Neuronal stem cell (in vitro differentiated cells): ENCODE measurements around the gene PIGT.

Experiments used
- DNase-seq: peaks from one replicate; pipeline ENCODE4 v3.0.0-alpha.2; 2013; ENCODE audit warnings: low spot score
- H2AFZ ChIP-seq: one replicate; pipeline ENCODE4 v1.6.1; 2013; ENCODE audit warnings: mild to moderate bottlenecking, low read length, inconsistent platforms
- H2AK5ac ChIP-seq: 2 replicates; pipeline ENCODE4 v1.6.1; 2013; ENCODE audit warnings: low read depth, mild to moderate bottlenecking, inconsistent platforms, low read length, moderate library complexity, mixed read lengths
- H2BK120ac ChIP-seq: 2 replicates; pipeline ENCODE4 v1.6.1; 2013; ENCODE audit warnings: low read depth, mild to moderate bottlenecking, inconsistent platforms, low read length, moderate library complexity, mixed read lengths
- H2BK12ac ChIP-seq: one replicate; pipeline ENCODE4 v1.6.1; 2013; ENCODE audit warnings: low read length, inconsistent platforms
- H2BK15ac ChIP-seq: 2 replicates; pipeline ENCODE4 v1.6.1; 2013; ENCODE audit warnings: mild to moderate bottlenecking, low read length, inconsistent platforms, mixed read lengths
- H2BK5ac ChIP-seq: one replicate; pipeline ENCODE4 v1.6.1; 2013; ENCODE audit warnings: inconsistent platforms, mild to moderate bottlenecking, low read length, moderate library complexity
- H3K14ac ChIP-seq: one replicate; pipeline ENCODE4 v1.6.1; 2013; ENCODE audit warnings: low read length, inconsistent platforms
- H3K18ac ChIP-seq: 2 replicates; pipeline ENCODE4 v1.6.1; 2013; ENCODE audit warnings: low read length, inconsistent platforms
- H3K23ac ChIP-seq: 2 replicates; pipeline ENCODE4 v1.6.1; 2013; ENCODE audit warnings: low read depth, mild to moderate bottlenecking, mixed read lengths, low read length, inconsistent platforms; ENCODE audit not compliant: poor library complexity
- H3K27ac ChIP-seq: replicated peaks from 3 replicates; pipeline ENCODE4 v1.5.1; 2013; ENCODE audit warnings: low read length, inconsistent platforms
- H3K27me3 ChIP-seq, 3 experiments: 2 replicates each; pipeline ENCODE4 v1.6.1; 2013; ENCODE audit warnings: low read length in 3 of 3, mild to moderate bottlenecking in 2 of 3, inconsistent platforms in 1 of 3, low read depth in 1 of 3, mixed read lengths in 1 of 3, moderate library complexity in 1 of 3; ENCODE audit not compliant: control insufficient read depth in 3 of 3, insufficient read depth in 3 of 3
- H3K36me3 ChIP-seq, 2 donors: replicated peaks in 1 of 2; 2 replicates each; pipeline ENCODE4 v1.6.1; 2013; ENCODE audit warnings: low read length in 2 of 2; ENCODE audit not compliant: control insufficient read depth in 2 of 2, insufficient read depth in 2 of 2
- H3K4ac ChIP-seq: 2 replicates; pipeline ENCODE4 v1.6.1; 2013; ENCODE audit warnings: inconsistent platforms, mild to moderate bottlenecking, low read length, moderate library complexity
- H3K4me1 ChIP-seq, 2 donors: 1 replicate in 1 of 2; 2 replicates in 1 of 2; pipeline ENCODE4 v1.6.1; 2013; ENCODE audit warnings: low read length in 2 of 2, low read depth in 1 of 2; ENCODE audit not compliant: control insufficient read depth in 2 of 2, insufficient read depth in 1 of 2
- H3K4me2 ChIP-seq: one replicate; pipeline ENCODE4 v1.6.1; 2013; ENCODE audit warnings: mild to moderate bottlenecking, low read length, inconsistent platforms; ENCODE audit not compliant: insufficient read depth, poor library complexity, severe bottlenecking
- H3K4me3 ChIP-seq, 2 donors: 2 replicates each; pipeline ENCODE4 v1.5.1; 2013; ENCODE audit warnings: low read length in 2 of 2, mild to moderate bottlenecking in 2 of 2, inconsistent platforms in 1 of 2, moderate library complexity in 1 of 2
- H3K79me1 ChIP-seq: one replicate; pipeline ENCODE4 v1.6.1; 2013; ENCODE audit warnings: low read depth, mild to moderate bottlenecking, inconsistent platforms, low read length, moderate library complexity
- H3K9ac ChIP-seq: one replicate; pipeline ENCODE4 v1.6.1; 2013; ENCODE audit warnings: mild to moderate bottlenecking, low read depth, low read length, inconsistent platforms; ENCODE audit not compliant: poor library complexity
- H3K9me3 ChIP-seq, 2 donors: replicated peaks in 1 of 2; 2 replicates each; pipeline versions ENCODE3 to v1.6.1; 2013; ENCODE audit warnings: low read length in 2 of 2, mild to moderate bottlenecking in 2 of 2, inconsistent platforms in 1 of 2, low read depth in 1 of 2, mixed read lengths in 1 of 2, moderate library complexity in 1 of 2; ENCODE audit not compliant: control insufficient read depth in 2 of 2, insufficient read depth in 1 of 2
- H4K8ac ChIP-seq: one replicate; pipeline ENCODE4 v1.6.1; 2013; ENCODE audit warnings: low read depth, mild to moderate bottlenecking, inconsistent platforms, low read length, moderate library complexity
- H4K91ac ChIP-seq: one replicate; pipeline ENCODE4 v1.6.1; 2013; ENCODE audit warnings: low read length, low read depth, mild to moderate bottlenecking, inconsistent platforms; ENCODE audit not compliant: poor library complexity
- WGBS, 2 donors: extraction: QIAGEN DNeasy Blood & Tissue Kit; methylation state at CpG; one replicate each; pipeline ENCODE4 v1.1.7; 2013; ENCODE audit warnings: missing lambda C conversion rate in 2 of 2, mixed read lengths in 1 of 2; ENCODE audit not compliant: insufficient read length in 2 of 2, insufficient replicate concordance in 1 of 2; ENCODE audit errors: extremely low coverage in 2 of 2; 5-methylcytosine and 5-hydroxymethylcytosine counted together

PIGT gene

GRCh38 chr20:45373353-45374100 lies 42.4 kb upstream of the PIGT start:
- H3K36me3 ChIP-seq: peaks cover 1 to 12% of the 10 kb centered on the region in 2 donors
- no peak overlapping the region for H2BK120ac ChIP-seq
- peaks cover 0 to 13% of the 10 kb centered on the region in 2 donors for H3K4me1 ChIP-seq
- H2BK5ac ChIP-seq: no peak overlapping the region
- H4K91ac ChIP-seq: no peak overlapping the region
- H4K8ac ChIP-seq: no peak overlapping the region
- peaks cover 0 to 6% (median 0%) of the 10 kb centered on the region in 3 experiments for H3K27me3 ChIP-seq
- no peaks in the 10 kb centered on the region for H3K9me3 ChIP-seq
- no peak overlapping the region for H2BK12ac ChIP-seq
- WGBS, 2 donors: no CpG with 5 or more reads among the region's 38 CpGs
- H3K79me1 ChIP-seq: no peaks in the 10 kb centered on the region
- H2AK5ac ChIP-seq: no peak overlapping the region
- peak overlapping the region; percentile 87 for H3K18ac ChIP-seq
- no peak overlapping the region for H2AFZ ChIP-seq
- H3K9ac ChIP-seq: peak overlapping the region; percentile 45
- peak; percentile 63 for DNase-seq
- no peak overlapping the region for H3K27ac ChIP-seq
- H3K23ac ChIP-seq: peak overlapping the region; percentile 80
- H3K4ac ChIP-seq: no peak overlapping the region
- no peak overlapping the region for H2BK15ac ChIP-seq
- no peak overlapping the region for H3K14ac ChIP-seq
- peak overlapping the region; percentile 76 for H3K4me2 ChIP-seq
- H3K4me3 ChIP-seq: peak overlapping the region in 1 of 2 donors; percentile 22

- H3K27me3 ChIP-seq: peaks cover 0 to 6% (median 0%) of the 10 kb centered on the region in 3 experiments
- no peak overlapping the region for H3K4me3 ChIP-seq
- H3K9me3 ChIP-seq: no peaks in the 10 kb centered on the region
- H2AFZ ChIP-seq: no peak overlapping the region
- no peak overlapping the region for H2AK5ac ChIP-seq
- H4K91ac ChIP-seq: no peak overlapping the region
- no peak overlapping the region for H2BK12ac ChIP-seq
- no peak overlapping the region for H2BK120ac ChIP-seq
- H3K14ac ChIP-seq: no peak overlapping the region
- H3K79me1 ChIP-seq: no peaks in the 10 kb centered on the region
- no peak overlapping the region for H2BK15ac ChIP-seq
- H3K18ac ChIP-seq: no peak overlapping the region
- H3K4ac ChIP-seq: no peak overlapping the region
- no CpG with 5 or more reads among the region's 9 CpGs for WGBS, 2 donors
- H2BK5ac ChIP-seq: no peak overlapping the region
- peaks cover 0 to 13% of the 10 kb centered on the region in 2 donors for H3K4me1 ChIP-seq
- DNase-seq: no peak
- no peak overlapping the region for H3K4me2 ChIP-seq
- H4K8ac ChIP-seq: no peak overlapping the region
- H3K27ac ChIP-seq: no peak overlapping the region
- no peak overlapping the region for H3K9ac ChIP-seq
- H3K36me3 ChIP-seq: peaks cover 0 to 6% of the 10 kb centered on the region in 2 donors
- no peak overlapping the region for H3K23ac ChIP-seq
Observed at GRCh38 chr20:45374101-45374467, 41.9 kb upstream of the PIGT start.

DNA sequence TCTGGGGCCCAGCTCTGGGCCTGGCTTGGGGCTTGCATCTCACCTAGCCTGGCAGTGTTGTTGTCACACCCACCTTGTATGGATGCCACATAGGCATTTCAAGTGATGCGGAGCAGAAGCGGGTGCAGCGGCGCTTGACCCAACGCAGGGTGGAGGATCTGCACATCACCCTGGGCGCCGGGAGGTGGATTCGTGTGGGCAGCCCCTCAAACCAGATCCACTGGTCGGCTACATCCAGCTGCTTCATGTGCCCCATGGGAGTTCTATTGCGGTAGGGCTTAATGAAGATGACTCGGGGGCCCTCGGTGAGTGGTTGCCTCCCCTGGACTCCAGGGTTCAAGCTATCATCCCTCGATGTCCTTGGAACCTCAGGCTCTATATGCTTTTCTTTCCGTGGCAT lies 41.0 kb upstream of the PIGT start:
- no peak overlapping the region for H3K27ac ChIP-seq
- no peak overlapping the region for H2AFZ ChIP-seq
- H3K9me3 ChIP-seq: no peaks in the 10 kb centered on the region
- H2BK5ac ChIP-seq: no peak overlapping the region
- H3K27me3 ChIP-seq: peaks cover 0 to 6% (median 0%) of the 10 kb centered on the region in 3 experiments
- H2BK12ac ChIP-seq: no peak overlapping the region
- no peak overlapping the region for H4K91ac ChIP-seq
- no peak overlapping the region for H3K4me2 ChIP-seq
- no peak overlapping the region for H3K23ac ChIP-seq
- H3K4me1 ChIP-seq: peaks cover 0 to 13% of the 10 kb centered on the region in 2 donors
- no peaks in the 10 kb centered on the region for H3K79me1 ChIP-seq
- H4K8ac ChIP-seq: no peak overlapping the region
- WGBS, 2 donors: no CpG with 5 or more reads among the region's 14 CpGs
- H3K4ac ChIP-seq: no peak overlapping the region
- H3K9ac ChIP-seq: no peak overlapping the region
- DNase-seq: no peak
- no peak overlapping the region for H2BK15ac ChIP-seq
- no peak overlapping the region for H3K14ac ChIP-seq
- no peak overlapping the region for H3K4me3 ChIP-seq
- no peak overlapping the region for H2AK5ac ChIP-seq
- peaks cover 0 to 5% of the 10 kb centered on the region in 2 donors for H3K36me3 ChIP-seq
- no peak overlapping the region for H2BK120ac ChIP-seq
- H3K18ac ChIP-seq: no peak overlapping the region

- no peak overlapping the region for H3K18ac ChIP-seq
- no peak overlapping the region for H2BK12ac ChIP-seq
- H2BK120ac ChIP-seq: no peak overlapping the region
- no peak overlapping the region for H3K27ac ChIP-seq
- no peak overlapping the region for H3K4me2 ChIP-seq
- no peak overlapping the region for H3K4ac ChIP-seq
- no peak for DNase-seq
- no peak overlapping the region for H3K4me3 ChIP-seq
- H3K79me1 ChIP-seq: no peaks in the 10 kb centered on the region
- H4K8ac ChIP-seq: no peak overlapping the region
- peaks cover 0 to 5% of the 10 kb centered on the region in 2 donors for H3K36me3 ChIP-seq
- peaks cover 0 to 13% of the 10 kb centered on the region in 2 donors for H3K4me1 ChIP-seq
- H2BK15ac ChIP-seq: no peak overlapping the region
- no peak overlapping the region for H4K91ac ChIP-seq
- WGBS, 2 donors: no CpG with 5 or more reads among the region's 11 CpGs
- no peak overlapping the region for H2AFZ ChIP-seq
- peaks cover 0 to 5% (median 0%) of the 10 kb centered on the region in 3 experiments for H3K27me3 ChIP-seq
- H3K14ac ChIP-seq: no peak overlapping the region
- H3K9me3 ChIP-seq: peaks cover 0 to 1% of the 10 kb centered on the region in 2 donors
- no peak overlapping the region for H3K23ac ChIP-seq
- H3K9ac ChIP-seq: no peak overlapping the region
- no peak overlapping the region for H2BK5ac ChIP-seq
- no peak overlapping the region for H2AK5ac ChIP-seq
Observed at GRCh38 chr20:45377269-45377668, 38.7 kb upstream of the PIGT start.
